Loucy (cell line): ENCODE measurements around the gene MTMR4.
"Not testable (repeated sequence)": the region's sequence is repeated elsewhere in the genome, so short reads cannot be mapped to it uniquely, and the experiment has no call there.

Source experiments
- CTCF ChIP-seq: fragments of 200-600 bp; sonication (generic); conservative IDR thresholded peaks from 2 replicates; pipeline ENCODE4 v1.5.1; 2014; ENCODE audit warnings: mild to moderate bottlenecking, antibody characterized with exemption, low read length
- EZH2phosphoT487 ChIP-seq: fragments of 200-600 bp; IDR thresholded peaks from 2 replicates; pipeline ENCODE4 v1.6.1; 2018; ENCODE audit warnings: antibody characterized with exemption, mild to moderate bottlenecking, moderate library complexity, borderline replicate concordance

GRCh38 chr17:58481798-58482197, 32.6 kb downstream of the MTMR4 start:
- not testable (repeated sequence) for TF ChIP-seq EZH2phosphoT487, CTCF
